ENCODE results near the gene AP1AR. TPM values are rescaled to one million over a fixed set of nuclear protein-coding genes. Genes with fewer than 3 reads are reported as not detected.

The AP1AR gene
- total RNA-seq, 1 donor from 2014 or later, result 7.0 TPM

DNA sequence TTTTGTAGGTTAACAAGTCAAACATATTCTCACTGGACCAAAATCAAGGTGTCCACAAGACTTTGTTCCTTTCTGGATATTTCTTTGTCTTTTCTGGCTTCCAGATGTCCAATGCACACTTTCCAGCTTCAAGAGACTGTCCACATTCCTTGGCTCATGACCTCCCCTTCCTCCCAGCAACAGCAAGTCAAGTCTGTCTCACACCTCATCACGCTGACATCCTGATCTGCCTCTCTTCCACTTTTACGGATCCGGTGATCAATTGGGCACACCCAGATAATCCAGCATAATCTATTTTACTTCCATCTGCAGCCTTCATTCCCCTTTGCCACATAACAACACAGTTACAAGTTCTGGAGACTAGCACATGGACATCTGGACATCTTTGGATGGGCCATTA lies 44.5 kb downstream of the AP1AR start:
- no peak for TF ChIP-seq CTCF (IDR thresholded peaks at IDR 0.05)
- Histone ChIP-seq H3K36me3 (peaks cover 0 to 17% of the 10 kb centered on the region in 2 donors), H3K27me3 (no peaks in the 10 kb centered on the region), H3K4me3 (no peak overlapping the region), H3K4me1 (peaks cover 3 to 4% of the 10 kb centered on the region in 2 donors), H3K9me3 (no peaks in the 10 kb centered on the region), H3K27ac (no peak overlapping the region)
- DNase-seq (ENCODE audit: low spot score in 2 of 2), result no peak
- intact Hi-C loops (cut with DNase I), result no loop called here

- intact Hi-C loops (cut with DNase I), result no loop called here
- no peak overlapping the region for H3K4me3 ChIP-seq
- H3K36me3 ChIP-seq, result peaks cover 0 to 17% of the 10 kb centered on the region in 2 donors
- H3K27me3 ChIP-seq, result no peaks in the 10 kb centered on the region
- no peak for DNase-seq (ENCODE audit: low spot score in 2 of 2)
- TF ChIP-seq CTCF (IDR thresholded peaks at IDR 0.05), result no peak
- no peaks in the 10 kb centered on the region for H3K9me3 ChIP-seq
- H3K4me1 ChIP-seq, result peaks cover 3 to 4% of the 10 kb centered on the region in 2 donors
- no peak overlapping the region for H3K27ac ChIP-seq
These were observed 45.6 kb downstream of the AP1AR start for GRCh38 chr4:112277220-112277619.

GRCh38 chr4:112277705-112278448 lies 46.3 kb downstream of the AP1AR start:
- Histone ChIP-seq H3K36me3 (peaks cover 0 to 17% of the 10 kb centered on the region in 2 donors), H3K27me3 (no peaks in the 10 kb centered on the region), H3K4me1 (peaks cover 3 to 4% of the 10 kb centered on the region in 2 donors), H3K4me3 (no peak overlapping the region), H3K27ac (no peak overlapping the region), H3K9me3 (no peaks in the 10 kb centered on the region)
- TF ChIP-seq CTCF (IDR thresholded peaks at IDR 0.05), result no peak
- no peak for DNase-seq (ENCODE audit: low spot score in 2 of 2)
- intact Hi-C loops (cut with DNase I), result no loop called here

GRCh38 chr4:112279025-112279881 lies 47.7 kb downstream of the AP1AR start:
- Histone ChIP-seq H3K4me3 (no peak overlapping the region), H3K27ac (no peak overlapping the region), H3K9me3 (no peaks in the 10 kb centered on the region), H3K36me3 (peaks cover 0 to 17% of the 10 kb centered on the region in 2 donors), H3K4me1 (peaks cover 3 to 5% of the 10 kb centered on the region in 2 donors), H3K27me3 (no peaks in the 10 kb centered on the region)
- intact Hi-C loops (cut with DNase I), result no loop called here
- no peak for TF ChIP-seq CTCF (IDR thresholded peaks at IDR 0.05)
- no peak for DNase-seq (ENCODE audit: low spot score in 2 of 2)

GRCh38 chr4:112279882-112280315 lies 48.3 kb downstream of the AP1AR start:
- no peak overlapping the region for H3K4me3 ChIP-seq
- no peak for TF ChIP-seq CTCF (IDR thresholded peaks at IDR 0.05)
- no peak for DNase-seq (ENCODE audit: low spot score in 2 of 2)
- H3K27me3 ChIP-seq, result no peaks in the 10 kb centered on the region
- H3K36me3 ChIP-seq, result peaks cover 0 to 17% of the 10 kb centered on the region in 2 donors
- H3K4me1 ChIP-seq, result peaks cover 3 to 5% of the 10 kb centered on the region in 2 donors
- no peak overlapping the region for H3K27ac ChIP-seq
- intact Hi-C loops (cut with DNase I), result no loop called here
- H3K9me3 ChIP-seq, result no peaks in the 10 kb centered on the region

Measured in ascending aorta (tissue), 2 donors.